Colon (tissue), 2 donors: ENCODE measurements around the gene ANO2.

Source experiments
- FAIRE-seq: peaks from 2 replicates; lab custom pipeline; 2012; peaks lifted over from hg19 to GRCh38; lab: Jason Lieb, UNC
- donor health status: control.
- donor health status: control.

The ANO2 gene

GRCh38 chr12:5660238-5660637, 284.8 kb downstream of the ANO2 start:
- FAIRE-seq, result no peak

GRCh38 chr12:5658339-5658941, 286.6 kb downstream of the ANO2 start:
- peak; percentile 91 for FAIRE-seq

GRCh38 chr12:5656836-5657235, 288.2 kb downstream of the ANO2 start:
- FAIRE-seq, result no peak

- FAIRE-seq, result no peak
Observed at GRCh38 chr12:5655120-5655519, 289.9 kb downstream of the ANO2 start.

- no peak for FAIRE-seq
Observed at GRCh38 chr12:5654019-5654418, 291.0 kb downstream of the ANO2 start.

- no peak for FAIRE-seq
Observed at GRCh38 chr12:5650829-5651461, 294.1 kb downstream of the ANO2 start.

- no peak for FAIRE-seq
Observed at GRCh38 chr12:5650281-5650680, 294.8 kb downstream of the ANO2 start.

- no peak for FAIRE-seq
Observed at GRCh38 chr12:5648692-5649359, 296.2 kb downstream of the ANO2 start.

GRCh38 chr12:5643266-5643665, 301.8 kb downstream of the ANO2 start:
- no peak for FAIRE-seq

GRCh38 chr12:5637698-5638097, 307.4 kb downstream of the ANO2 start:
- FAIRE-seq, result no peak

- no peak for FAIRE-seq
Observed at GRCh38 chr12:5636907-5637306, 308.2 kb downstream of the ANO2 start.

- no peak for FAIRE-seq
Observed at GRCh38 chr12:5633106-5633505, 312.0 kb downstream of the ANO2 start.

GRCh38 chr12:5632453-5632852, 312.6 kb downstream of the ANO2 start:
- FAIRE-seq, result no peak

GRCh38 chr12:5631497-5631896, 313.6 kb downstream of the ANO2 start:
- FAIRE-seq, result no peak

GRCh38 chr12:5630726-5631125, 314.3 kb downstream of the ANO2 start:
- FAIRE-seq, result no peak

- no peak for FAIRE-seq
Observed at GRCh38 chr12:5628501-5628900, 316.6 kb downstream of the ANO2 start.

- FAIRE-seq, result no peak
Observed at GRCh38 chr12:5627053-5627630, 317.9 kb downstream of the ANO2 start.

GRCh38 chr12:5626151-5626550, 318.9 kb downstream of the ANO2 start:
- FAIRE-seq, result no peak

- FAIRE-seq, result no peak
Observed at GRCh38 chr12:5624486-5625272, 320.4 kb downstream of the ANO2 start.

GRCh38 chr12:5623411-5623810, 321.6 kb downstream of the ANO2 start:
- FAIRE-seq, result no peak

- FAIRE-seq, result no peak
Observed at GRCh38 chr12:5622280-5622679, 322.8 kb downstream of the ANO2 start.

GRCh38 chr12:5621329-5621728, 323.7 kb downstream of the ANO2 start:
- no peak for FAIRE-seq

GRCh38 chr12:5620896-5621295, 324.2 kb downstream of the ANO2 start:
- FAIRE-seq, result no peak
